Activated CD8-positive, alpha-beta memory T cell treated with anti-CD3 and anti-CD28 coated beads, Interleukin-2, amount 50 U/mL, for 1 hour (primary cell): ENCODE measurements around the gene IL17RD.
A peak's percentile ranks its signal among the peaks of the same experiment; 100 is the strongest.

Experiments
- DNase-seq: peaks from one replicate; pipeline ENCODE4 v3.0.0-alpha.2; 2020; ENCODE audit errors: extremely low read depth

The IL17RD gene

DNA sequence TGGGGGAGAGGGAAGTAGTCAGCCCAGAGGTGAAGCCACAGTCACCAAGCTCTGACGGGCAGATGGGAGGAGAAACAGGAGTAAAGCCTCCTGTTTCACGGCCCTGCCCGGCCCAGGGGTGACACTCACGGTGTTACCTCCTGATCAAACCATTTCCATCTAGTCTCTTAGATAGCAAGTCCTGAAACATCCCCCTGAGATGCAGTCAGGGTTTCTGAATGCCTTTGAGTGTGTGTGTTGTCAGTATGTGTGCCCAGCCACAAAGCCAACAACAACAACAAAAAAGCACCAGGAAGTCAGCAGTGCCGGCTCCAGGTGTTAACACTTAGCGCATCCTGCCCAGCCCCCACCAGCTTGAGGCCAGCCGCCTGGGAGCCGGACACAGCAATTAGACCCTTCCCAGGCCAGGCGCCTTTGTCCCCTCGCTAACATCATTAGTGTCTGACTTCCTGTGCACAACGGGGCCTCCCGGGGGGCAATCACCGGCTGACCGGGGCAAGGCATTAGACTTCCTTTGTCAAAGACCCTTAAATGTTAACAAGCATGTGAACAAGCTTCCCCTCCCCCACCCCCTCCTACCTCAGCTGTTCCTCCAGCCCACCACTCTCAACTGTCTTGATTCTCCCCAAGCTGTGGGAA lies 34.5 kb downstream of the IL17RD start:
- DNase-seq: no peak

DNA sequence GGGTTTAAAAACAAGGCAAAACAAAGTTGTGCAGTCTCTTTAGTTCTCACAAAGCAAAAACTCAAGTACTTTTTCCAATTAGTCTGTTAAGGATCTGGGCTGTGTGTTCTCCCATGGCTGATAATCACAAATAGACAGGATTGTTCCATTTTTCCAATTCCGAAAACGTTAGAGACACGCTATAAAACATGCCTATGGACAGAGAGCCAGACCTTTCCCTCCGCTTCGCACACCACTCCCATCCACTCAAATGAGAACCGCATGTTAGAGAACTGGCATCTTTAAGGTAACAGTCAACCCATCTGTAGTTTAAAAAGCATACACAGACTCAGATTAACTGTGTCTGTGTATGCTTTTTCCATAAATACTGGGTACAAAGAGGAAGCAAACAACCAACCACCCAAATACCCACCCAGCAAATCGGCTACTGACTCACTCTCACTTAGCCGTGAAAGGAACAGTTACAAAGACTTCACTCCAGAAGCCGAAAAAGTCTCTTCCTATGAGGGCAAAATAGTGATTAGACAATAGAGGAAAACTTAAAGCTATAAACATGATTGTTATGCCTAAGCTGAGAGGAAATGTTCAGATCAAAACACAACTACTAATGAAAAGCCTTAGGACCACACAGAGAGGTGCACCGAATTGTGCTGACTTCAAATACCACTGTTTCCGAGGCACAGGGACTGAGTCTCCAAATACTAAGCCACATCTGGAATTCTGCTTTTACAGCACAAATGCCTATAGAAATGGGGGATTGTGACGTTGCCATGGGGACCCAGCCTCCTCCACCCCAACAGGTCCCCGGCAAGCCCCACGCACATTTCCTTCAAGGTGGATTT lies 36.1 kb downstream of the IL17RD start:
- DNase-seq: no peak

DNA sequence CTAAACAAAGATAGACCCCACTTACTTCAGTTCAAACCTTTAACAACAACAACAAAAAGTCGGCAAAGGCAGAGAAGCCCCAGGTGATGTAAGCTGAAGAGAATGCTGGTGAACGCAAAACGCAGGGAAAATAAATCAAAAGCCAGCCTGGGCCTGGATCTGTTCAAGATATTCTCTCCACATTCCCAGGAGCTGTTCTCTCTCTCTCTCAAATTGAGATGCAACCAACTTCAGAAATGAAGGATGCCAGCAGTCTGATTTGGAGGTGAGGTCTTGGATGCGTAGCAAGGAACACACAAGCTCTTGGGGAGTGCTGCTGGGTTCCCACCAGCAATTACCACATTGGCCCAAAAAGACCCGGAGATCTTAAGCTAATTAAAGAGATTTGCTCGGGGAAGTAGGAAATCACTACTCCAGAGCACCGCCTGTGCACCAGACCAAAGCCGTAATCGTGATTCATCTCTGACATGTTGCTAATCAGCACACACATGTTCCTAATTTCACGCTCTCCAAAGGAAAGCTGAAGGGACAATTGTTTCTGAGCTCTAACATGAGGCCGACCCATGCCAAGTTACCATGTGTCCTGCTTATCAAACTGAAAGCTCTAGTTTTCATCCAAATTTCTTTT lies 37.1 kb downstream of the IL17RD start:
- DNase-seq: no peak

DNA sequence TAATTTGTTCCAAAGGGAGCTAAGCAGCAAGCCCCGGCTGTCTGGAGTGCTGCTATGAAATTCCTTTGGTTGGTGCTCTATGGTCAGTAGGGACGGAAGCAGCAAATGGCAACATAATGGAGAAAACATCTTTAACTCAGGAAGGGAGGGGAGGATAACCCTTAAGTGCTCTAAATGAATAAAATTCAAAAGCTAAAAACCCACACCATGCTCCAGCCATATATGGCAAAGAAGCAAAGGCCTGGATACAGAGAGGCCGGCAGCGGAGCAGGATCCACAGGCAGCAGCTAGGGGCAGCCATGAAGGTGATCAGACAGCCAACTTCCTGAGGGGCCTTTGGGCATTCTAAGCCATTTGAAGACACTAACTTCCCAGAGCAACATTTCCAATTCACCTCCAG lies 38.9 kb downstream of the IL17RD start:
- no peak for DNase-seq

DNA sequence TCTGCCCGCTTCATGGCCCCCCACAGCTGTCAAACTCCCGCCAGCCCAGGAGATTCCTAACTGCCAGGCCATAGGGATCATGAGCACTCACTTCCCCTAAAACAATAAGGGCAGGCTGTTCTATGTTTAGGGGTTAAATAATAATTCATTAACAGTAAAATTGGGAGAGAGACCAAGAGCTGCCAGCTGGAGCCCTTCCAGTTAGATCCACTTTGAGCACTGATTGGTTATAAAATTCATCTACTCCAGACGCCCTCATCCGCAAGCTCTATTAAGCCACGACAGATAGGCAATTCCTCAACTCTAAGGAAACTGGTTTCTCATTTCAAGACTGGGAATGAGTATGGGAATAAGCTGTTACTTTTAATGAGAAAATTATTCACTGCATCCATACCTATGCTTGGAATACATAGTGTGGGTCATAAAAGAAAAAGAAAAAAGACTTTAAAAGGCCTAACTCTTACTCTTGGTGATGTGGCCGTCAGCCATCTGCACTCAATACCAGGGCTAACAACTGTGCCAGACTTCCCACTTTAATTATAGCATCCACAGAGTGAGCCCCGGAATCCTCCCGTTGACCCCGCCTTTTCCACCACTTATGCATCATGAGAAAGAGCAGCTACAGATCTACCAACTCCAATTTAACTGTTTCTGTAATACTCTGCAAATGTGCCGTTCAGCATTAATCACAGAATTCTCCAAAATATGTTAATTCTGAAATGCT lies 44.5 kb downstream of the IL17RD start:
- no peak for DNase-seq

DNA sequence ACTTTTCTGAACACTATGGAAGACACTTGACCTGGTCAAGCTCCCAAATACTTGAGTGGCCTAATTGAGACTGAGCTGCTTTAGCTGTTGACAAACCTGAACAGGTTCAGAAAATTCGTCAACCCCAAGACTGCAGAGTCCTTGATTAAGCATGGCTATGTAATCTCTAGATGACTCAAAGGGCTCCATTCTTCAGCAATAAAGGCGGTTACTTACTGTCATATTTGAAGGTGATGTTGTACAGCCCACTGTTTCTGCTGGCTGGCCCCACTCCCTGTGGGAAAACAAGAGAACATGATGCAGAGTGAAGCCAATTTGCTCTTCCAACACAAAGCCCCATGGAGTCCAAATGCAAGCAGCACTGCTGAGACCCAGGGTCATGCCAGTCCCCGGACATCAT lies 45.1 kb downstream of the IL17RD start:
- no peak for DNase-seq

DNA sequence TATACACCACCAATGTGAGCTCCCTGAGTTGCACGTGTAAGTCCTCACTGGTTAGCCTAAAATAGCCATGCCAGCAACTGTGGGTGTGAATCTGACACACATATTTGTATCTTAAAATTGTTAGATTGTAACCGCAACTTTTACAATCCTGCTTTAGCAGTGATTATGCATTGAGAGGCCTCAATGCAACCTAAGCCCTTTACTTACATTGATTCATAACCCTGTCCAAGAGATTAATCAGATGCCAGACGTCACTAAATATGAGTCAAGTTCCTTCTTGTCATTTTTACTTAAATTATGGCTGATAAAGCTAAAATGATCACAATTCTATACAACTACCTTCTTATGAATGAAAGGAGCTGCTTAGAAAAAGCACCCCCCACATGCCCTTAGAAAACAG lies 46.9 kb downstream of the IL17RD start:
- DNase-seq: no peak

DNA sequence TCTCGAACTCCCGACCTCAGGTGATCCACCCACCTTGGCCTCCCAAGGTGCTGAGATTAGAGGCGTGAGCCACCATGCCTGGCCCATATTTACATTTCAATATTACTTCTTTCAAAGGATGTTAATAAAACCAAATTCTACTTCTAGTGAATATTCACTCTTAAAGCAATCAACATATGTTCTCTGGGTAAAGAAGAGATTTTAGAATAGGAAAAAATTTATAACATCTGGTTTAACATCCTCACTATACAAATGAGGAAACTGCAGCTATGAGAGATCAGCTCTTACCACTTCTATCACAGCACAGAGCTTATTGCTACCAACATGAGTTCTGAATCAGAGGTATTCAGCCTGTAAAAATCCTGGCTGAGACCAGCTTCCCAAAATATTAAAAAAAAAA lies 48.7 kb downstream of the IL17RD start:
- DNase-seq: no peak

DNA sequence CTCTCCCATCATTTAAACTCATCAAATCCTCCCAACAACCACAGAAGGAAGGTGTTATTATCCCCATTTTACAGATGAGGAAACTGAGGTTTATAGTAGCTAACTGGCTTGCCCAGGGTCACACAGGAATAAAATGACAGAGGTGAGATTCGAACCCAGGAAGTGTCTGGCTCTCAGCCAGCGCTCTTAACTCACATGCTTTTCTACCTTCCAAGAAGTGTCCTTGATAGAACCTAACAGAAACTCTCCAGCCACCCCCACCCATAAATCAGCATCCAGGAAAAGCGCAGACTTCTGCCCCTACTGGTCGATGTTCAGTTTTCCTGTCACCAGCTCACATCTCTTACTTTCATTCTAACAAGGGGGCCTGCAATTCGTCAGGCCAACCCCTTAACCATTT lies 52.9 kb downstream of the IL17RD start:
- no peak for DNase-seq

DNA sequence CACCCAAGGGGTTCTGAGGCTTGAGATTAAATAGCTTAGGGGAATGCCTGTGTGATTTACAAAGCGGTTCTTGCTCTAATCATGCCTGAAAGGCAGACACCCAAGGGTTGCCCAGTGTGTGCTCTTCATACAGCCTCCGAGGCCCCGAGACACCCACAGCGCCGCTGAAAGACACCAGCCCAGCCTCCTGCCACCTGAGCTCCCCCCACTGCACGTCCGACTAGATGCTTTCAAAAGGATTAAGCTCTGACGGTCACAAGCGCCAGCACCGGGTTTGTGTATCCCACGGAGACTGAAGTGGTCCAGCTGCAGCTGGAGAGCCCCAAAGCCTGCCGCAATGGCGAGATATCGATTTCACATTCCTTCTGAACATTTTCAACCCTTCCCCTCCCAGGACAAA lies 54.4 kb downstream of the IL17RD start:
- DNase-seq: no peak

DNA sequence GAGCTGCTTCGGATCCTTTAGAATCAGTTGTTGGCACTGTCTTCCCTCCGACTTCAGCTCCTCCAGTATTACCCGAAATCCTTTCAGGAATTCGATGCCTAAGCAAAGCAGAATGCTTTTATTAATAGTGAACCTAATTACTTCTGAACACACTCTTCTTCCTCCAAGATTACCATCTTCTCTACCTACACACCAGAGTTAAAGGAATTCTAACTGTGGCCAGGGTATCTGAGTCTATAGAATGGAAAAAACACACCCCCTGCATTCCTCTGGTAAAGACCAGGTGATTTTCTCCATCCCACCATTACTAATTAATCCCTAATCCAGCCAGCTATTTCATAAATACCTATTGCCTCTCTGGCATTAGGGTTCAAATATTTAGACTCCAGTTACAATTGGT lies 54.9 kb downstream of the IL17RD start:
- no peak for DNase-seq

DNA sequence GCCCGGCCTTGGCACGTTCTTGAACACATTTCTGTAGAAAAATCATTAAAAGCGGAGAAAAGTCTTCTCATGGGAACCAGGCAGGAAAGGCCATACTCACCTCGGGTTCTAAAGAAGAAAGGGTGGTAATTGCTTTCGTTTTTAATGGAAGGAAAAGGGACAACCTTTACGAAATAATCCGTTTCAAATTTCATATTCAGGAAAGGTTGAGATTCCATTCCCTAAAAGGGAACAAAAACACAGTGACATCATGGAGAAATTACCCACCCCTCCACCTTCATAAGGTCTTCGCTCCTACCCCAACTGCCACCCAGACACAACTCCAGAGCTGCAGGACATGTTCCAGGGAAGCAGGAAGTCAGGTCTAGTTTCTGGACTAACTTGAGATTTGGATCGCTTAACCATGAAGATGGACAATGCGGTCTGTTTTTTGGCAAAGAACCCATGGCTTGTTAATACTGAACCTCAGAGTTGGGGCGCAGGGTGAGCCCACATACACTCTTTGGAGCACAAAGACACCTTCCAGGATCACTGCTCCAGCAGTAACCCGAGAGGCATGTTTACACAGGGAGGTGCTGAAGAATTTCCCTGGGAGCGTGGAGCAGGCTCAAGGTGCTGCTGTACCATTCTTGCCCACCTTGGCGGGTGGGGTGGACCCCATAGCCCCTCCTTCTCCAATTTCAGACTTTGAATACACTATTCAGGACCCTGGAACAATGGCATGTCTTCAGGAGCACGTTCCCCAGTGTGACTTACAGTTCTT lies 55.5 kb downstream of the IL17RD start:
- no peak for DNase-seq

DNA sequence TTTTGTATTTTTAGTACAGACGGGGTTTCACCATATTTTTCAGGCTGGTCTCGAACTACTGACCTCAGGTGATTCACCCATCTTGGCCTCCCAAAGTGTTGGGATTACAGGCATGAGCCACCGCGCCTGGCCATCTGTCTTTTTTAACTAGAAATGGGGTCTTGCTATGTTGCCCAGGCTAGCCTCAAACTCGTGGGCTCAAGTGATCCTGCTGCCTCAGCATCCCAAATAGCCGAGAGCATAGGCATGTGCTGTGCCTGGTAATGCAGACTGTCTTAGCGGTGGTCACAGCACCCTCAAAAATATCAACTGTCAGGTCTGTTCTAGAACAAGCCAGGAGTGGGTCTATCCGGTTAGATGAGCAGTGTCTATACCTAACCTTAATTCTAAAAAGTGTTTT lies 56.5 kb downstream of the IL17RD start:
- DNase-seq: no peak

DNA sequence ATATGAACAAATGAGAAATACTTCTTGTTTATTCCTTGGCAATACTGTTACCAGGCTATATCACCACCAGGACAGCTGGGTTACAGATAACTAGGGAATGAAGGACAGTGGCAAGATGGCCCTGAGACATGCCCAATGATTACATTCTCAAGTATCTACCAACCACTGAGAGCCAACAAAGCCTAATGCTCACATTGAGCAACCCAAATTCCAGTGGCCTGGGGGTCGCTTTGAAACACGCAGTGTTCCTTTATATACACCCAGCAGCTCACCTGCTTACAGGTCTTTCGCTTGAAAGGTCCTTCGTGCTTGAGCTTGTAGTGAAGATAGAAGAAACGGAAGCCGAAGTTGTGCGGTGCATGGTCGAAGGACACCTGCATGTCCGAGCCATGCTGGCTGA lies 59.6 kb downstream of the IL17RD start:
- no peak for DNase-seq

DNA sequence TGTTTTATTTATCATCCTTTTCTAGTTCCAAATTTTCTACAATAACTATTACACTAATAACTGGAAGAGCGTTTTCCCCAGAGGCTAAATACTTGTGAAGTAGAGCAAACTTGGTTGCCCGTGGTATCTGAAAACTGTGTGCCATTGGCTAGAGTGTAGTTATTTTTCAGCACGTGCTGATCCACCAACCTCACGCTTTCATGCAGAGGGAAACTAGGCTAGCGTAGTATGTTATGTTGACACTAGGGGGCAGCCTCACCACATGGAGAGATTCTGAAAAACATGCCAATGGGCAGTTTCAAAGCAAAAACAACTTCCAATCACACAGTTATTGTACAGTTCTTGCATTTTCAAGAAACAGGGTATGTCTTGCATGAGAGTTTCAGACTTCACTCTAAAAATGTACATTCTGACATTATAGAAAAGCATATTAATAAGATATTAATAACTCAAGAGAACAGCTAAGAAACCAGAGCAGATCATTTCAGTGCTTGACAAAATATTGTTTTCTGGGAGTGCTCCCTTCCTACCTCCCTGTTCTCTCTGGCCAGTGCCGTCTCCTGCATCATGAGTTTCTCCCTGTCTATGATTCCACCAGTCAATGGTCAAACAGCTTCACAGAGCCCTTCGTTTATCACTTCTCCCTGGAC lies 65.0 kb downstream of the IL17RD start:
- DNase-seq: peak; percentile 5

DNA sequence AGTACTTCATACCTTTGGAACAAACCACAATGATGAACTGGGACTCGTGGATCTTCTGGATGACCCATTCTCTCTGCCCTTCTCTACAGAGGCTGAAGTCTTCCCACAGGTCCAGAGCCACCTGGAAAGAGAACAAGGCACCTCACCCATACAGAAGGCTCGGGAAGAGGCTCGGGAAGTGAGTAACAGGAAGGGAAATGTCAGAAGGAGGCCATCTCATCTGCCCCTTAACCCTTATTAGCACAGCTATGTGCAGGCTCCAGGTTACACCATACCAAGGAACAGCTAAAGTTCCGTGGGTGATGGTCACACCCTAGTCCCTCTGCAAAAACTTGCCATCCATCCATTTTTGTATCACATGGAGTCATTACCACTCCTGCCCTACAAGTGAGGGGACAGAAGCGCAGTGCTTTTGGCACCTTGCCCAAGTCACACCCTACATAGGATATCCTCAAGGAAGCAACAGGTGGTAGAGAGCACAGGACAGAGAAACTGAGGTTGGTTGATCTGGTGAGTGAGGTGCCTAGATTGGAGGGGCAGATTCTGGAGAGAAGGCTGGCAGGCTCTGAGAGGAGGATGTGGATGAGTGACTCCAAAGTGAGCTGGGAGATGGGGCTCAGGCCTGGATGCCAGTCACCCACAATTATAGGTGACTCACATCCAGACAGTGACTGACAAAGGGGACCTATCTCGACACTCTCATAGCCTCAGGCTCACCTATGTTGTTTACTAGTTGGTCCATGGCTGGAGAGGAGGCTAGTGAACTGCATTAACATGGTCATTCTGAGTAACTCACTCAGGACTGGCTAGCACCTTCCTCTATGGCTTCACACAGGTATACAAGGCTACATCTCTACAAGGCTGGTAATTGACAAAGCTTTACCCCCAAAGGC lies 66.5 kb downstream of the IL17RD start:
- no peak for DNase-seq

DNA sequence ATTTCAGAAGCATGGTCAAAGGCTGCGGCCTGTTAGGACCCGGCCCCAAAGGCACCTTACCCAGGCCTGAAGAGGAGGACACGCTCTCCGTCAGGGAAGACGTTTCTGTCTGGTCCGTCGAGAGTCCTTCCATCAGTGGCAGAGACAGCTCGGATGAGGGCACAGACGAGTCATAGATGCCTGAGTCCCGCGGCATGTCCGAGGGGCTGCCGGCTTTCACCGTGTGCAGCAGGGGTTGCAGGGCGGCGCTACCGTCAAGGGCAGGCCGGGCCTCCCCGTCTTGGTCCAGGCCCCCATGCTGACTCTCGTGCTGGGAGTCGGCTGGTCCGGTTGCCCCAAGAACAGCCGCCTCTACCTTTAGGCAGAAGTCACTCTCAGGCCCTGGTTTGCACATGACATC lies 67.6 kb downstream of the IL17RD start:
- DNase-seq: no peak

DNA sequence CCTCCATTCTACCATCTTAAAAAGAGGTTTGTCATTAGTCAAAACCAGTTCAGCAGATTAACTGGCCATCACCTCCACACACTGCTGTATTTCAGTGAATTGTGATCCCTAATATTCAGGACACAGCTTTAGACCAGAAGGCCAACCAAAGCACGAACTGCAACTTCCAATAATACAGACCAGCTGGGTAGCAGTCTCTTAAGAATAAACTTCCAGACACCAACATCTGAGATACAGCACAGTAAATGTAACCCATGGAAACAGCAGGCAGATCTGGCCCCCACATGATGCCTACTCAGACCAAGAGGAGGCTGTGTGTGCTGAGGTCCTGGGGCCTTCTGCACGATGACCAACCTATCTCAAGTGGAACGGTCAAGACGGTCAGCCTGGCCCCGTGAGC lies 69.8 kb downstream of the IL17RD start:
- no peak for DNase-seq

DNA sequence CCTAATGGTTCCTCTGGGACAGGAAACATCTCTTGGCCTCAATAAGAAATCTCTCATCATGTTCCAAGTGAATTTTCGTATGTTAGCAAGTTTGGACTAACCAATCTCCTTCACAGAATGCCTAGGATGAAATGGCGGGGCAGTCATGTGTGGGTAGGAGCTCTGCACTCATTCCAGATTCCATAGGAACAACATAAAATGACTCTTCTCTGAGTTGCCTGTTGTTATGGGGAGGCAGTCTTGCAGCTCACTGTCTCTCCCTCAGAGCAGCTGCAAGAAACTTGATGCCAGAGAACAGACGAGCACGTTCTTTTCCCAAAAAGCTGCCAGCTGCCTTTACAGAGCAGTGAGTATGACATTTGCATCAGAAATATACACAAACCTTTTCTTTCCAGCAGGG lies 70.6 kb downstream of the IL17RD start:
- no peak for DNase-seq

DNA sequence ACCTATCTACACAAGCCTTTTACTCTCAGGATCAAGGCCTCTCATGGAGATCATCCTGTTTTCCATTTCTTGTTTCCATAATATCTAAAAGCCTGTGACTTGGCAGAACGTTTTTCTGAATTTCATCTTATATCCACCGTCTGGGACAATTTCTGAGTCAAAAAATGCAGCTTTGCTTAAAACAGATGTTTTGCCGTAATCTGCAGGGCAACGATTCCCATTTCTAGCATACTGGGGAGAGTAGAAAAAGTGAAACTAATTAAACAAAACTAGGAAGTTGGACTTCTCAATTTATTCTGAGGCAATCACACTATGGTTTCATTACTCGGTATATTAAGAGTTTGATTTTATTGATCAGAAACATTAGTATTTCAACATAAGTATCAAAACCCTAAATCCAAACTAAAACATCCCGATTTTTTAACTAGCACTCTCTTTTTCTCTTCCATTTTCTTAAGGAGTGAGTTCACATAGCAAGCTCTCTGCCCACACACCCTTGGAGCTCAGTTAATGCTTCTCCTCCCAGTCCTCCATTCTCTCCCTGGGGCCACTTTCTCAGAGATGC lies 71.1 kb downstream of the IL17RD start:
- DNase-seq: no peak
